ENCODE results near the gene RFPL4AL1.

DNA sequence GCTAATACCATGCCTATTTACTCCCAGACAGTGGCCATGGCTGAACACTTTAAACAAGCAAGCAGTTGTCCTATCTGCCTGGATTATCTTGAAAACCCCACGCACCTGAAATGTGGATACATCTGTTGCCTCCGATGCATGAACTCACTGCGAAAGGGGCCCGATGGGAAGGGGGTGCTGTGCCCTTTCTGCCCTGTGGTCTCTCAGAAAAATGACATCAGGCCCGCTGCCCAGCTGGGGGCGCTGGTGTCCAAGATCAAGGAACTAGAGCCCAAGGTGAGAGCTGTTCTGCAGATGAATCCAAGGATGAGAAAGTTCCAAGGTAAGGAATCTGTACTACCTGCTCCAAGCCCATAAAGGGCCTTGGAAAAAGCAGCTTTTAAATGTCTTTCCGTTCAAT, 8.6 kb downstream of the RFPL4AL1 start:
- TF ChIP-seq CTCF (conservative IDR thresholded peaks at IDR 0.05; ENCODE audit: low read depth, low read length), result peak; percentile 66
- TF ChIP-seq EZH2 (IDR thresholded peaks at IDR 0.05; ENCODE audit: low read length, unreplicated experiment), result no peak
- no peak for TF ChIP-seq EZH2phosphoT487 (IDR thresholded peaks at IDR 0.05; ENCODE audit: borderline replicate concordance, low read length)

Data from PC-3 (cell line).